OCI-LY7 (cell line): Measurements from ENCODE around the gene EMILIN1. TPM values are rescaled to one million over a fixed set of nuclear protein-coding genes. Genes with fewer than 3 reads are reported as not detected.
"Not testable (repeated sequence)": the region's sequence is repeated elsewhere in the genome, so short reads cannot be mapped to it uniquely, and the experiment has no call there.

ENCODE experiments used
- BruUV-seq: library from RNA; stranded (reverse); fragments of 400-500 nt; replicated peaks from 2 replicates; lab custom pipeline; 2021; lab: Mats Ljungman, UMichigan
- CTCF ChIA-PET: fragments of 300-600 bp; sonication (Branson Sonifier 250); formaldehyde crosslinking; loops from one replicate; lab custom pipeline; 2022; ENCODE audit warnings: antibody characterized with exemption; ENCODE audit not compliant: unreplicated experiment; lab: Charles Lee
- POLR2A ChIA-PET: fragments of 300-600 bp; sonication (Branson Sonifier 250); formaldehyde crosslinking; loops from one replicate; lab custom pipeline; 2022; ENCODE audit warnings: antibody characterized with exemption; lab: Charles Lee
- DNase-seq: peaks from one replicate; pipeline ENCODE4 v3.0.0-alpha.2; 2015; ENCODE audit warnings: low spot score
- H2AFZ ChIP-seq: fragments of 200-600 bp; sonication (generic), shearing (Covaris generic); 2 replicates; pipeline ENCODE4 v1.6.1; 2014; ENCODE audit warnings: mild to moderate bottlenecking, antibody characterized with exemption, low read length, moderate library complexity
- H3K27ac ChIP-seq: fragments of 200-600 bp; sonication (generic); 2 replicates; pipeline ENCODE4 v1.5.1; 2014; ENCODE audit warnings: mixed run types, low read depth, mild to moderate bottlenecking, moderate library complexity, low read length, inconsistent platforms; ENCODE audit not compliant: poor library complexity, severe bottlenecking
- H3K36me3 ChIP-seq: fragments of 200-600 bp; sonication (generic); 2 replicates; pipeline ENCODE4 v1.6.1; 2014; ENCODE audit warnings: mild to moderate bottlenecking, antibody characterized with exemption, low read length, moderate library complexity, mixed read lengths; ENCODE audit not compliant: insufficient read depth
- H3K4me1 ChIP-seq: fragments of 200-600 bp; sonication (generic); 2 replicates; pipeline ENCODE4 v1.5.1; 2014; ENCODE audit warnings: mild to moderate bottlenecking, low read length; ENCODE audit not compliant: insufficient read depth, poor library complexity, severe bottlenecking
- H3K4me2 ChIP-seq: fragments of 200-600 bp; sonication (generic); 2 replicates; pipeline ENCODE4 v1.6.1; 2014; ENCODE audit warnings: mild to moderate bottlenecking, low read length
- H3K4me3 ChIP-seq: fragments of 200-600 bp; sonication (generic); 2 replicates; pipeline ENCODE4 v1.5.1; 2014; ENCODE audit warnings: mild to moderate bottlenecking, low read depth, low read length; ENCODE audit not compliant: poor library complexity, severe bottlenecking
- H3K79me2 ChIP-seq: fragments of 200-600 bp; sonication (generic); 2 replicates; pipeline ENCODE4 v1.6.1; 2016; ENCODE audit warnings: low read depth, mild to moderate bottlenecking, low read length, moderate library complexity, mixed read lengths; ENCODE audit not compliant: insufficient read depth
- H3K9me2 ChIP-seq: fragments of 200-600 bp; sonication (generic); 2 replicates; pipeline ENCODE4 v1.6.1; 2016; ENCODE audit warnings: mild to moderate bottlenecking, low read length, mixed read lengths; ENCODE audit not compliant: insufficient read depth
- H3K9me3 ChIP-seq: fragments of 200-600 bp; sonication (generic); 2 replicates; pipeline ENCODE4 v1.6.1; 2014; ENCODE audit warnings: mild to moderate bottlenecking, mixed run types, low read length, mixed read lengths
- H4K20me1 ChIP-seq: fragments of 200-600 bp; sonication (generic); 2 replicates; pipeline ENCODE4 v1.6.1; 2014; ENCODE audit warnings: mild to moderate bottlenecking, antibody characterized with exemption, low read length, moderate library complexity, mixed read lengths; ENCODE audit not compliant: insufficient read depth
- CTCF ChIP-seq: fragments of 200-600 bp; sonication (generic); conservative IDR thresholded peaks from 2 replicates; pipeline ENCODE4 v1.5.1; 2014; ENCODE audit warnings: mild to moderate bottlenecking, antibody characterized with exemption, low read length, moderate library complexity, mixed read lengths
- EZH2phosphoT487 ChIP-seq: fragments of 200-600 bp; sonication (generic); IDR thresholded peaks from 2 replicates; pipeline ENCODE4 v1.6.1; 2018; ENCODE audit warnings: low read depth, borderline replicate concordance, mild to moderate bottlenecking, mixed run types, antibody characterized with exemption, low read length, moderate library complexity, mixed read lengths
- intact Hi-C: fragments of 100-400 bp; cut with micrococcal nuclease; formaldehyde crosslinking; loops from one replicate; pipeline ENCODE4 v1.10.0; 2022; ENCODE audit not compliant: unreplicated experiment
- total RNA-seq, 2 experiments: library from RNA; depleted of rRNA in 1 of 2; stranded (reverse); fragments of >200 nt in 1 of 2; shearing (Covaris generic) in 1 of 2; gene quantifications; 2 replicates each; pipeline ENCODE4 v1.2.3, GENCODE V29; 2014 to 2022

The EMILIN1 gene
- total RNA-seq, 2 experiments from 2014 or later, result 2.2 to 2.7 TPM

DNA sequence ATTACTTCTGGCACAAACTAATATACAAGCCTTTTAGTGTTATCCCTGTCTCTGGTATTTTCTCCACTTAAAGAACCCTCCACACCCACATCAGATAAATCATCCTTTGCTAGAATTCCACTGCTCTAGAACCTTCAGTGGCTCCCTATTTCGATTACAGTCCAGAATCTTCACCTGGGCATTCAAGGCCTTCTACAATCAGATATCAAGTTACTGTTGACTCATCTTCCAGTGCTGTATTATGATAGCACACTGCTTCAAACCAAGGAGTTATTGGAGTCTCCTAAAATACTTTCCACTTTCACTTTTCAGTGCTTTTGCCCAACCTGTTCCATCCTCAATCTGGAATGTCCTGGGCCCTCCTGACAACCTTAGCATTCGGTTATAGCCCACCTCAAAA lies 37.1 kb downstream of the EMILIN1 start:
- POLR2A ChIA-PET, result interaction anchor here (0.6 to 0.9 kb wide), 3 partner anchors 21 to 275 kb away, joined by 3 to 5 read pairs (median 3); no protein-coding TSS in a partner anchor
- intact Hi-C loops, result no loop called here
- no peak overlapping the region for H2AFZ ChIP-seq
- no peaks in the 10 kb centered on the region for H4K20me1 ChIP-seq
- H3K9me3 ChIP-seq, result no peaks in the 10 kb centered on the region
- H3K79me2 ChIP-seq, result no peaks in the 10 kb centered on the region
- H3K9me2 ChIP-seq, result no peaks in the 10 kb centered on the region
- H3K4me1 ChIP-seq, result no peaks in the 10 kb centered on the region
- H3K36me3 ChIP-seq, result no peaks in the 10 kb centered on the region
- no peak overlapping the region for H3K4me2 ChIP-seq
- H3K27ac ChIP-seq, result no peak overlapping the region
- CTCF ChIA-PET, result no interaction called here
- H3K4me3 ChIP-seq, result no peak overlapping the region
- no peak for DNase-seq
- no TSS peak for BruUV-seq
- TF ChIP-seq CTCF, result no peak
- no peak for TF ChIP-seq EZH2phosphoT487

DNA sequence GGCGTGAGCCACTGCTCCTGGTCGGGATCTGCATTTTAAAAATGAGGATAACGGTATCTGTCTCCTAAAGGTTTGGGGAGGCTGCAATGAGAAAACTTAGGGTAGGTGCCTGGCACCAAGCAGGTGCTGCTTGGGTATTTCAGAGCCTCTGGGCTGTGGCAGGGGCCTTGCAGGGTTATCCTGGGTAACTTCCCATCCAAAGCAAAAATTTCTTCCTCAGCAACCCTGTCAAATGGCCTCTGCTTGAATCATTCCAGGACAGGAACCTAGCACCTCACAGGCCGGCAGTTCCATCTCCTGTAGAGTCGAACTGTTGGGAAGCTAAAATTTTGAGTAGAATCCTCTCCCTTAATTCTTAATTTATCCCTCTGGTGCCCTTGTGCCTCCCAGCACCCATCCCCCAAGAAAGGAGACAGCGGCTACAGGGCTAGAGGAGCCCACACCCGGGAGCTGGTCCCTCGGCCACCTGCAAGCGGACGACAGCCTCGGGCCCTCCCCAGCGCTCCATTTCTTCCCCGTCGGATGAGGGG lies 39.6 kb downstream of the EMILIN1 start:
- TF ChIP-seq EZH2phosphoT487 (0 out of 2 replicates have a peak, but pooled peaks have one; percentile 73), CTCF (no peak)
- ChIA-PET CTCF (no interaction called here), POLR2A (no interaction called here)
- Histone ChIP-seq H3K27ac (no peak overlapping the region), H3K9me3 (no peaks in the 10 kb centered on the region), H3K4me1 (no peaks in the 10 kb centered on the region), H3K36me3 (no peaks in the 10 kb centered on the region), H4K20me1 (no peaks in the 10 kb centered on the region), H3K4me3 (no peak overlapping the region), H2AFZ (no peak overlapping the region), H3K79me2 (no peaks in the 10 kb centered on the region), H3K9me2 (no peaks in the 10 kb centered on the region), H3K4me2 (peak overlapping the region; percentile 15; the same call in 1 of the 2 replicates)
- no TSS peak for BruUV-seq
- intact Hi-C loops, result no loop called here
- no peak for DNase-seq

- Histone ChIP-seq H3K9me2 (no peaks in the 10 kb centered on the region), H3K4me2 (peak within 1 kb of the TSS; percentile 15; the same call in 1 of the 2 replicates), H3K79me2 (no peaks in the 10 kb centered on the region), H3K4me1 (no peaks in the 10 kb centered on the region), H2AFZ (no peak within 1 kb of the TSS), H3K36me3 (no peaks in the 10 kb centered on the region), H3K27ac (no peak within 1 kb of the TSS), H3K9me3 (no peaks in the 10 kb centered on the region), H3K4me3 (no peak within 1 kb of the TSS), H4K20me1 (no peaks in the 10 kb centered on the region)
- CTCF ChIA-PET, result no interaction called here
- POLR2A ChIA-PET, result no interaction called here
- DNase-seq, result no peak
- intact Hi-C loops, result no loop called here
- TF ChIP-seq EZH2phosphoT487 (no peak), CTCF (no peak)
- BruUV-seq, result no TSS peak
Measured at GRCh38 chr2:27118525-27119329, 40.3 kb downstream of the EMILIN1 start, which contains the start of gene CGREF1. CGREF1 (minus strand) TSS chr2:27119128; CDS start chr2:27104366, 14,762 bp downstream.

- H3K79me2 ChIP-seq, intact Hi-C loops, H3K27ac ChIP-seq, H3K9me2 ChIP-seq, BruUV-seq, CTCF ChIA-PET, H3K9me3 ChIP-seq, H2AFZ ChIP-seq, H3K4me1 ChIP-seq, H4K20me1 ChIP-seq, H3K4me2 ChIP-seq, H3K4me3 ChIP-seq, POLR2A ChIA-PET, DNase-seq, H3K36me3 ChIP-seq: not testable (repeated sequence)
Measured at GRCh38 chr2:27119330-27119670, 40.9 kb downstream of the EMILIN1 start.
